DMS 273 treated with DMSO at 0.1 percent for 48 hours (cell line): Measurements from ENCODE around the gene SPON2.

Experiments
- DNase-seq: peaks from one replicate; lab custom pipeline; 2025; lab: John Stamatoyannopoulos, UW

Gene SPON2

GRCh38 chr4:1208970-1209704 is 36.8 kb upstream of the SPON2 start:
- no peak for DNase-seq

GRCh38 chr4:1208266-1208961 is 36.0 kb upstream of the SPON2 start:
- peak; percentile 42 for DNase-seq

GRCh38 chr4:1207603-1208265 is 35.4 kb upstream of the SPON2 start:
- peak; percentile 62 for DNase-seq

- DNase-seq, result no peak
Measured at GRCh38 chr4:1207157-1207470, 34.7 kb upstream of the SPON2 start.

GRCh38 chr4:1206299-1207156 is 34.1 kb upstream of the SPON2 start:
- no peak for DNase-seq

- DNase-seq, result no peak
Measured at GRCh38 chr4:1205586-1206298, 33.4 kb upstream of the SPON2 start.

- no peak for DNase-seq
Measured at GRCh38 chr4:1204828-1205585, 32.6 kb upstream of the SPON2 start.

GRCh38 chr4:1204286-1204827 is 32.0 kb upstream of the SPON2 start:
- no peak for DNase-seq

- DNase-seq, result no peak
Measured at GRCh38 chr4:1203026-1203616, 30.7 kb upstream of the SPON2 start.

GRCh38 chr4:1202526-1203011 is 30.2 kb upstream of the SPON2 start:
- no peak for DNase-seq

- DNase-seq, result no peak
Measured at GRCh38 chr4:1201851-1202525, 29.6 kb upstream of the SPON2 start.

GRCh38 chr4:1200425-1201035 is 28.1 kb upstream of the SPON2 start:
- DNase-seq, result peak; percentile 42

GRCh38 chr4:1199556-1200331 is 27.4 kb upstream of the SPON2 start:
- DNase-seq, result no peak

- no peak for DNase-seq
Measured at GRCh38 chr4:1198098-1198844, 25.9 kb upstream of the SPON2 start.

GRCh38 chr4:1196421-1197183 is 24.2 kb upstream of the SPON2 start:
- DNase-seq, result no peak

- no peak for DNase-seq
Measured at GRCh38 chr4:1195891-1196401, 23.6 kb upstream of the SPON2 start.
